Activated naive CD8-positive, alpha-beta T cell treated with anti-CD3 and anti-CD28 coated beads, Interleukin-2, amount 50 U/mL, for 24 hours (primary cell): ENCODE results near the gene SCLY.

Source experiments
- ATAC-seq: fragments of 150-1000 bp; cut with Tn5 transposase; one replicate; pipeline ENCODE4 v1.10.0; 2021
- DNase-seq: peaks from one replicate; pipeline ENCODE4 v3.0.0; 2021
- H3K27ac Mint-ChIP-seq: one replicate; pipeline ENCODE4 v1.8.0; 2021; ENCODE audit warnings: mild to moderate bottlenecking, mixed read lengths
- H3K27me3 Mint-ChIP-seq: one replicate; pipeline ENCODE4 v1.8.0; 2021; ENCODE audit warnings: mixed read lengths
- H3K36me3 Mint-ChIP-seq: one replicate; pipeline ENCODE4 v1.8.0; 2021; ENCODE audit warnings: low read depth, mixed read lengths
- H3K4me1 Mint-ChIP-seq: one replicate; pipeline ENCODE4 v1.8.0; 2021; ENCODE audit warnings: mixed read lengths
- H3K4me3 Mint-ChIP-seq: one replicate; pipeline ENCODE4 v1.8.0; 2021; ENCODE audit warnings: mild to moderate bottlenecking, moderate library complexity, mixed read lengths
- H3K9me3 Mint-ChIP-seq: one replicate; pipeline ENCODE4 v1.8.0; 2021; ENCODE audit warnings: mixed read lengths

The SCLY gene

DNA sequence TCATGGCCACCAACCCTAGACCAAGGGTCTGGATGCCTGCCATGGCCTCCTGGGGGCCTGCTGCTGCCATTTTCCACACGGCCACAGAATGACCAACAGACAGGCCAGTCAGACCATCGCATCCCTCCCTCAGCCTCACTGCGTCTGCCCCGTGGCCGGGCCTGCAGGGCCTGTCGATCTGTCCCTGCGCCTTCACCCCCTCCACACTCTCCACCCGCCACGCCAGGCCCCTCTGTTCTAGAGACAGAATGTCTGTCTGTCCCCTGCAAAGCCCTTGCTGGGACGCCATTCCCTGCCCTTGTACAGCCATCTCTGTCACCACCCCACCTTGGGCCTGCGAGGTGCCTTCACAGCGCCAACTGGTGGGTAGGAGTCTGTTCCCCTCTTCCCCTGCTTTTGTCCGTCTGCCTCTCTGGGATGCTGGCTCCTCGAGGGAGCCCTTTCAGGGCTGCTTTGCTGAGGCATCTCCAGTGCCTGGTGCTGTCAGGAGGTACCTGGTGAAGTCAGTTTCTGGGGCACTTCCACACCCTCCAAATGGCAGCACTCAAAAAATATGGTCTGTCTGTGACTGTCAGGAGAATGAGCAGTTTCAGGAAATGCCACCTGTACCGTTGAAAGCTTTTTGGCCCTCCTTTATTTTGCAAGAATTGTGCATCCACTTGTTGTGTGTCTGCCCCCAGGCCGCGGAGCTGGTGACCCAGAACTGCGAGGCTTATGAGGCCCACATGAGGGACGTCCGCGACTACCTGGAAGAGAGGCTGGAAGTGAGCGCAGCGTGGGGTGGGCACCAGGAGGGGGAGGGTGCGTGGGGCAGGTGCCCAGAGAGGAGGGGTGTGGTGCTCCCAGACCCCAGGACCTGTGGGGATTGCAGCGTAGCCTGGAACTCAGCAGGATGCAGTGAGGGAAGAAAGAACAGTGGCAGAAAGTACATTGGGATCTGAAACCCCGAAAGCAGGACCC lies 32.7 kb downstream of the SCLY start:
- H3K36me3 Mint-ChIP-seq: peaks cover 33% of the 10 kb centered on the region
- H3K9me3 Mint-ChIP-seq: no peaks in the 10 kb centered on the region
- no peak overlapping the region for H3K4me3 Mint-ChIP-seq
- no peak overlapping the region for H3K27ac Mint-ChIP-seq
- DNase-seq (no peak), ATAC-seq (no peak)
- no peaks in the 10 kb centered on the region for H3K27me3 Mint-ChIP-seq
- H3K4me1 Mint-ChIP-seq: peaks cover 3% of the 10 kb centered on the region

DNA sequence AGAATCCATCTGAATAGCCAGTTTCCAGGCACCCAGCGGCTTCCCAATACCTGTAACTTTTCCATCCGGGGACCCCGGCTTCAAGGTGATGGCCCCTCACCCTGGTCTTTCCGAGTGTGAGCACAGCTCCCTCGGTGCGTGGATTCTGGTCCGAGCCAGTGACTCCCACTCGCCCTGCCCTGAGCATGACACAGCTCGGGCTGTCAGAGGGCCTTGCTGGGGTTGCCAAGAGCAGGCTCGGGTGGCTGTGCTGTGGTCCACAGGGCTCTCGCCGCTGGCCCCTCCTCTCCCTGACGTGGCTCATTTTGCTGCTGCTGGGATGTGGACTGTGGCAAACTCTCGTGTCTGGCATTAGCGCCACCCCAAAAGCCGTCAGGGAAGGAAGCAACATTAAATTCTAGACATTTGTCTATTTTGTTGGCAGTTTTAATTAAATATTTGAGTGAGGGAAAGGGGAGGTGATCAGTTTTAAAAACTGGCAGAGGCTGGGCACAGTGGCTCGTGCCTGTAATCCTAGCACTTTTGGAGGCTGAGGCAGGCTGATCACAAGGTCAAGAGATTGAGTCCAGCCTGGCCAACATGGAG lies 33.7 kb downstream of the SCLY start:
- no peaks in the 10 kb centered on the region for H3K27me3 Mint-ChIP-seq
- no peaks in the 10 kb centered on the region for H3K9me3 Mint-ChIP-seq
- peaks cover 11% of the 10 kb centered on the region for H3K4me1 Mint-ChIP-seq
- no peak overlapping the region for H3K4me3 Mint-ChIP-seq
- no peak for DNase-seq
- no peak for ATAC-seq
- peaks cover 33% of the 10 kb centered on the region for H3K36me3 Mint-ChIP-seq
- H3K27ac Mint-ChIP-seq: no peak overlapping the region

DNA sequence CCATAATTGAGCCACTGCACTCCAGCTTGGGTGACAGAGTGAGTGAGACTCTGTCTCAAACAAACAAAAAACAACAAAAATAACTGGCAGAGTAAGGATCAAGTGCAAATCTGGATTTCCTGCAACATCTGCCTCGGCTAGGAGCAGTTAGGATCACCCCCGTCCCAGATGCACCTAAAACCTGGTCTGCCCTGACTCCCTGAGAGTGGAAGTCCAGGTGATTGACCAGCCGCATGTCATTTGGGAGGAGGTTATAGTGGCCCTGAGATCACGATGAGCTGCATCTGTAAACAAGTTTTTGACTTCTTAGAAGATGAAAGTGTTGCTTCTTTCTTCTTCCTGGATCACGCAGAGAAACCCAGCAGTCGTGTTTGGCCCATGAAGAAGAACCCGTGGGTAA lies 34.3 kb downstream of the SCLY start:
- no peak for DNase-seq
- H3K36me3 Mint-ChIP-seq: peaks cover 28% of the 10 kb centered on the region
- H3K27me3 Mint-ChIP-seq: no peaks in the 10 kb centered on the region
- ATAC-seq: no peak
- H3K4me3 Mint-ChIP-seq: no peak overlapping the region
- H3K4me1 Mint-ChIP-seq: peaks cover 11% of the 10 kb centered on the region
- no peaks in the 10 kb centered on the region for H3K9me3 Mint-ChIP-seq
- H3K27ac Mint-ChIP-seq: no peak overlapping the region

DNA sequence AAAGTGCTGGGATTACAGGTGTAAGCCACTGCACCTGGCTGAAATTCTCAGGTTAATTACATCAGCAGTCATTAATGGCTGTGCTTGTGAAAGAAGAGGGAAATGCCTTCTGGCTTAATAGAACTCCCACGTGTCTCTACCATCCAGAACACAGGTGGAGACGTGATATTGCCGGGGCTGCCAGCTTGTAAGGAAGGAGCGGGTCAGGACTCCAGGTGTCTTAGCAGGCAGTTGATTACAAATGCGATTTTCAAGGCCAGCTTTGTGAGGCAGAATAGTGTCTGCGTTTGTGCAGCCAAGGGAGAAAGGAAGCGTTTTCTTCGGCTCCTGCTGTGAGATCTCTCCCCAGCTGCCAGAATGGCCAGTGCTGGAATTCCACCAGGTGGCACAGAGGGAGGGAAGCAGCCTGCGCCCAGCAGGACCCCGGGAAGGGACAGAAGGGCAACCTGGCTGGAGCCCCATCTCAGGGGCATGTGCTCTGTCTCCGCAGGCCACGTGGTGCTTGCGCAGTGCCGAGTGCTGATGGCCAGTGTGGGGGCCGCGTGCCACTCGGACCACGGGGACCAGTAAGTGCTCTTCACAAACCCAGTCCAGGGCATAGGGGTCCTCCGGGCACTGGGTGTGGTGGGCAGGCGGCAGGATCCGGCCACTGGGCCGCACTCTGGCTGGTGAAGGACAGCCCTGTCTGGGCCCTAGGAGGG lies 35.7 kb downstream of the SCLY start:
- Mint-ChIP-seq H3K27ac (peak overlapping the region; percentile 60), H3K4me1 (peaks cover 13% of the 10 kb centered on the region), H3K9me3 (no peaks in the 10 kb centered on the region), H3K4me3 (no peak overlapping the region), H3K36me3 (peaks cover 20% of the 10 kb centered on the region), H3K27me3 (no peaks in the 10 kb centered on the region)
- DNase-seq: no peak
- ATAC-seq: no peak

DNA sequence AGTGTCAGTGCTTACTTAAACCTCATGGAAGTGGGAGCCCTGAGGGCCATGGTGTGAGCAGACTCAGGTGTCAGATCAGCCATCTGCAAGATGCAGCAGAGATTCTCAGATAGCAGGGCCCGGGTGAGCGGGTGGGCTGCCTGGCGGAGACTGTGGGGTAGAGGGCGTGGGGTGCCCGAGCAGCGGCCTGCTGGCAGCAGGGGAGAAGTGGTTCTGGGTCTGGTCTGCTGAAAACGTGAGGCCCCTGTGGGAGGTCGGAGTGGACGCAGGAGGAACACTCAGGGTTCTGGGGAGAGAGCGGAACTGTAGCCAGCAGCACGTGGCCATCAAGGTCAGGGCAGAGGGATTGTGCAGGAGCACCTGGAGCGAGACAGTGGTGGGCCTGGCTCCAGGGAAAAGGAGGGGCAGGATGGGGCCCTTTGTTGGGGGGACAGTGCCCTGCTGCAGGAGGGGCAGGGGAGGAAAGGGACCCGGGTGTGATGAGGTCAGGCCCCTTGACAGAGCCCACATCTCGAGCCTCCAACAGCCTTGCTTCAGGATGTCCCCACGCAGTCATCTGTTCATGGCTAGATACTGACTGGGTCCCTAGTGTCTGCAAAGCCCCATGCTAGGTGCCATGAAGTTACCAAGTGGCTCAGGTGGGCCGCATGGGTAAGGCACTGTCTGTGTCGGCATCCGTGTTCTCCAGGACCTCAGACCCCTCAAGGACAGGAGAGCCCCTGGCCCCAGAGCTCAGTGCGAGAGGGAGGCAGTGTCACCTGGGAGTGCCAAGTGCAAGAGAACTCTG lies 36.6 kb downstream of the SCLY start:
- no peaks in the 10 kb centered on the region for H3K9me3 Mint-ChIP-seq
- DNase-seq: no peak
- H3K4me1 Mint-ChIP-seq: peaks cover 13% of the 10 kb centered on the region
- peak overlapping the region; percentile 46 for H3K27ac Mint-ChIP-seq
- H3K36me3 Mint-ChIP-seq: peaks cover 20% of the 10 kb centered on the region
- H3K27me3 Mint-ChIP-seq: no peaks in the 10 kb centered on the region
- no peak for ATAC-seq
- H3K4me3 Mint-ChIP-seq: no peak overlapping the region

DNA sequence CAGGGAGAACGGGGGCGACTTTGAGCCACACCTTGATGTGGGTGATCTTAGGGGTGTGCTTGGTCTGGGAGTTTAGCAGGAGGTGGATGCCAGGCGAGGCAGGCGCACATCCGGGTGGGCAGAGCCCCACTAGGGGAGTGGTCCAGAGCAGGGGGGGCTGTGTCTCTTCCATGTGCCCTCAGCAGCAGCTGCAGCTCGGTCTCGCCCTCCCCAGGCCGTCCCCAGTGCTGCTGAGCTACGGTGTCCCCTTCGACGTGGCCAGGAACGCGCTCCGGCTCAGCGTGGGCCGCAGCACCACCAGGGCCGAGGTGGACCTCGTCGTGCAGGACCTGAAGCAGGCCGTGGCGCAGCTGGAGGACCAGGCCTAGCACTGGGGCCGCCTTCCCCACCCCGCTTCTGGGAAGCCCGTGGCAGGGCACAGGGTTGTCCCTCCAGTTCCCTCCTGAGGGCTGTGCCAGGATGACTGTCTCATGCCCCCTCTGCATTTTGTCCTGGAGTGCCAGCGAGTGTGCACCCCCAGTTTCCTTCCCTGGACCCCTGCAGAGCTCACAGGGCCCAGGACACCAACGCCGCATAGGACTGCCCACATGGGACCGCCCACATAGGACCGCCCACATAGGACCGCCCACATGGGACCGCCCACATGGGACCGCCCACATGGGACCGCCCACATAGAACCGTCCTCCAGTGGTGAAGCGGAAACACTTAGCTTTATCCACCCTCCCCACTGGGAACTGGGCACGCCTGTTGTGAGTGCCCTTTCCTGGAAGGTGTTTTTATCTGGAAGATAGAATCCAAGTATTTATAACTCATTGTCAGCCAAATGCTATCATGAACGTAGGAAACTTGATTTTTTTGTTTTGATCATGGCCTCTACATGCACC lies 37.4 kb downstream of the SCLY start:
- DNase-seq (no peak), ATAC-seq (peak; percentile 4)
- Mint-ChIP-seq H3K36me3 (peaks cover 18% of the 10 kb centered on the region), H3K27me3 (no peaks in the 10 kb centered on the region), H3K9me3 (no peaks in the 10 kb centered on the region), H3K4me1 (peaks cover 13% of the 10 kb centered on the region), H3K4me3 (no peak overlapping the region), H3K27ac (peak overlapping the region; percentile 53)

DNA sequence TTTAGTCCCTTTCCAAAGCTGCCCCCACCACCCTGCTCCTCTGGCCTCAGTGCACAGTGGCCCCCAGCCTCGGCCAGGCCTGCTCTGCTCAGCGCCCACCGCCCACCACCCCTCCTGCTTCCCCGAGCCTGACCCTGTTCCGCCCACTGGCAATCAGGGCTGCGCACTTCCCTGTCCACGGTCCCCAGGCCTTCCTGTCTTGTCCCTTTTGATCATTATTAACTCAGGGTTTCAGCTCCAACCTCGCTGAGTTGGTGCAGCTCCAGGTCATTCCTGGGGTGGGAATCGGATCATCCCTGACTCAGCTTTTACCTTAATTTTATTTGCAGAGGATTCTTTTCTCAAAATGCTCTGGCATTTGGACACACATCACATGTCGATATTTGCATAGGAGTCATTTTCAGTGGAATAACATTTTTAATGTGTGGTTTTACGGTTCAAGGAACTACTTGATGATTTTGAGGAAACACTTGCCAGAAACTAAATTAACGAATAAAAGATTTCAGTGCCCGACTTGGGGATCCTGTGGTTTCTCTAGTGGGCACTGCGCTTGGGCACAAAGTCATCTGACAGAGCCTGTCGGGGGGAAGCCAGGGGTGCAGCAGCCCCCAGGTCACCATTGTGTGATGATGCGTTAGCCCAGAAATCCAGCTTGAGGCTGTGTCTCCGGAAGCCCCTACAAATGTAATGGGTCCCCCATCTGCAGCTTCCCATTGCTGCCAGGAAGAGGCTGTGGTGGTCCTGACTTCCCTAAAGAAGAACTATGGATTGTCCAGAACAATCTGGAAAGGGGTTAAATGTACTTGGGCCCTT lies 38.3 kb downstream of the SCLY start:
- Mint-ChIP-seq H3K4me1 (peaks cover 13% of the 10 kb centered on the region), H3K4me3 (no peak overlapping the region), H3K27me3 (no peaks in the 10 kb centered on the region), H3K36me3 (peaks cover 18% of the 10 kb centered on the region), H3K27ac (peak overlapping the region; percentile 53), H3K9me3 (no peaks in the 10 kb centered on the region)
- DNase-seq (no peak), ATAC-seq (no peak)

DNA sequence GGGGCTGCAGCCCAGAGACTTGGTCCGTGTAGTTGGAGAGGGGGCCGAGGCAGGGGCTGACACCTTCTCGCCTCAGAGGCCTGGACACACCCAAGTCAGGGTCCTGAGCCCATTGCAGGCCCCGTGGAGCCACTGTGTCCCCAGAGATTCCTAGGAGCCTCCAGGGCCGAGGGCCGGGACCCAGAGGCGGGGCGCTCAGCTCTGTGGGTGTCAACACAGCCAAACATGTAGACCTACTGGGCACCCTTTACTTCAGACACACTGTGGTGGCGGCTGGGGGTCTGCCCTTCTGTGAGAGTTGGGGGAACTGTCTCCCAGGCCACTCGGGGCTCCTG lies 38.9 kb downstream of the SCLY start:
- H3K27ac Mint-ChIP-seq: no peak overlapping the region
- H3K36me3 Mint-ChIP-seq: peaks cover 18% of the 10 kb centered on the region
- H3K9me3 Mint-ChIP-seq: no peaks in the 10 kb centered on the region
- ATAC-seq (no peak), DNase-seq (no peak)
- H3K27me3 Mint-ChIP-seq: no peaks in the 10 kb centered on the region
- H3K4me1 Mint-ChIP-seq: peaks cover 13% of the 10 kb centered on the region
- no peak overlapping the region for H3K4me3 Mint-ChIP-seq

DNA sequence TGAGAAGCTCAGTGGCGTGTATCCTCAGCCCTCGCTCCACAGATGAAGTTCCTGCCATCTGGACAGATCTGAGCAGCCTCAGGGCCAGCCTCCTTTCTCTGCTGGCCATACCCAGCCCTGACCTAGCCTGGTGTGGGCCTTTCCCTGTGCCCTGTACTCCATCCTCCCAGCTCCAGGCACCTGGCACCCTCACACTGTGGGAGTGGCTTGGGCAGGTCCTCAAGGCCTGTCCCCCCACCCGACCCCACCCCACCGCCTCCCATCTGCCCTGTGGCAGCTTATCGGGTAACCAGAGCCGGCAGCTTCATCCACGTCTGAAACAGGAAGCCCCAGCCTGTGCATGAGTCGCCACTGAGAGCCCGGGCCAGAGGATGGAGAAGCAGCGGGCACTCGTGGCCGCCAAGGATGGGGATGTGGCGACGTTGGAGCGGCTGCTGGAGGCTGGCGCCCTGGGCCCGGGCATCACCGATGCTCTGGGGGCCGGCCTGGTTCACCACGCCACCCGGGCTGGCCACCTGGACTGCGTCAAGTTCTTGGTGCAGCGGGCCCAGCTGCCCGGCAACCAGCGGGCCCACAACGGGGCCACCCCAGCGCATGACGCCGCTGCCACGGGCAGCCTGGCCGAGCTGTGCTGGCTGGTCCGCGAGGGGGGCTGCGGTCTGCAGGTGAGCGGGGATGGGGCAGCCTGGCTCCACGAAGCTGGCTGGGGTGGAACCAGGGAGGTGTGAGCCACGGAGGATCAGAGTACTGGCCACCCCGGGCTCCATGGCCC lies 39.4 kb downstream of the SCLY start, which contains the start of gene ESPNL:
TSS of gene ESPNL (plus strand) at position 292 of the 772 bp plus-strand sequence. CDS start at position 372, 80 bp downstream.
- ATAC-seq (no peak), DNase-seq (no peak)
- peak within 1 kb of the TSS; percentile 53 for H3K27ac Mint-ChIP-seq
- H3K4me3 Mint-ChIP-seq: no peak within 1 kb of the TSS
- no peaks in the 10 kb centered on the region for H3K9me3 Mint-ChIP-seq
- H3K4me1 Mint-ChIP-seq: peaks cover 13% of the 10 kb centered on the region
- peaks cover 14% of the 10 kb centered on the region for H3K36me3 Mint-ChIP-seq
- no peaks in the 10 kb centered on the region for H3K27me3 Mint-ChIP-seq

DNA sequence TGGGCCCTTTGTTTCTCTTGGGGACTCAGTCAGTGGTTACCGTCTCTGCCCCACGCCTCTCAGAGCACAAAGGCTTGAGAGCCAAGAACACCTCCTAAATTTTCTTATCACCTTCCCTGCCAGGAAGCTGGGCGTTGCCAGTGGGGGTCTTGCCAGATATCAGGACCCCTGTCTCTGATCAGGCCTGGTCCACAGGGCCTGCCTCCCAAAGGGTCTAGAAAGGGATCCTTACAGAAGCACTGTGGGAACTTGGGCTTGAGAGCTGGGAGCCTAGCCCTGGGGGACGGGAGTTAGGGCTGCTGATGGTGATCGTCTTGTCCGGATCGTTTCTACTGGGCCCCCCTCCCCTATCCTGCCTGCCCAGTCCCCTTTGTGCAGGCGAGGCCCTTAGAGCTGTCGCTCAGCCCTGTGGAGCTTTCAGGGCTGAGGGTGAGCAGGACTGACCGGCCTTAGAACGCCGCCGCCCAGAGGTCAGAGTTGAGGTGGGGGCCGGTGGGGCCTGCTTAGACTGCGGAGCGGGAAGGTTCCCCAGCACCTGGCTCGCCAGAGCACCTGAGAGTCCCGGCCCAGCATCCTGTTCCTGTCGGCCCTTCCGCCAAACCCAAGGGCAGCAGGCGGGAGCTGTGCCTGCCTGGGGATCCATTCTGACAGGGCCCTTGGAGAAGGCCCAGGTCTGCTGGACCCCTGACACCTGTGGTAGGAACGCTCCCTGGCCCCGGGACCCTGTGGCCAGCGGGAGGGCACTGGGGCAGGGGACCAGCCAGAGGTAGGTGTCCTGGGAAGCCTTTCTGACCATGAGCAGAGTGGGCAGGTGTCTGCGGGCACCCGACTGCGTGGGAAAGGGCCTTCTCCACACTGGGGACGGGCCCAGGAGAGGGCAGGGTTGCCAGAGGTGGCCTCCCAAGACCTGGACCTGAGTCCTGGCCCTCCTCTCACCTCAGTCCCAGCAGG lies 40.3 kb downstream of the SCLY start:
- ATAC-seq: no peak
- Mint-ChIP-seq H3K9me3 (no peaks in the 10 kb centered on the region), H3K4me1 (peaks cover 13% of the 10 kb centered on the region), H3K27ac (peak overlapping the region; percentile 8), H3K36me3 (peaks cover 12% of the 10 kb centered on the region), H3K4me3 (no peak overlapping the region), H3K27me3 (no peaks in the 10 kb centered on the region)
- DNase-seq: no peak

DNA sequence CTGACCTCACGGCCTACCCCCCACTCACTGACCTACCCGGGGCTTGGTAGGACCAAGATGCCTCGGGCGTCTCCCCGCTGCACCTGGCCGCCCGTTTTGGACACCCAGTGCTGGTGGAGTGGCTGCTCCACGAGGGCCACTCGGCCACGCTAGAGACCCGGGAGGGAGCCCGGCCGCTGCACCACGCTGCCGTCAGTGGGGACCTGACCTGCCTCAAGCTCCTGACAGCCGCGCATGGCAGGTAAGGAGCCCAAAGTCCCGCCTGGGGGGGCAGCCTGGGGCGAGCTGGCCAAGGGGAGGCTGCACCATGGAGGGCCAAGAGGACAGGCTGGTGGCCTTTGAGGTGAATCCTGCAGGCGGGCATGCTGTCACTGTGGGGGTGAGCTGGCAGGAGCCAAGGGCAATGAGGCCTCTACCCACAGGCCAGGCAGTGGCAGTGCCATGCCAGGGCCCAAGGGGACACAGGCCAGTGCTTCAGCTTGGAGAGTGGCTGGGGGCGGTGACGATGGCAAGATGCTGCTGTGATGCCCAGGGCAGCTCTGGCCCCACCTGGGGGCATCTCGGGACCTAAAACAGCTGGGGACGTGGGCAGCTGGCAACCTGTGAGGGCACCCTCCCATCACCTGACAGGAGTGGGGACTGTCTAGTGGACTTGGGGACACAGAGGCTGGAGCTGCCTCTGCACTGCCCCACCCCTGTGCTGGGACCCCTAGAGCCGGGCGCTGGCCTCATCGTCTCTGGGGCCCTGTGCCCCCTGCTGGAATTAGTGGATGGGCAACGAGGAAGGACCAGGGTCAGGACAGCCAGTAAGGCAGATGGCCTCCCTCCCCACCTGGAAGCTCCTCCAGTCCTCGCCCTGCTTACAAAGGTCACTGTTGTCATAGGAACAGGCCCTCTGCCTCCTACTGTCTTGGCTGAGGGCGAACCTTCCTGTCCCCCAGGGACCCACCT lies 41.4 kb downstream of the SCLY start:
- DNase-seq (no peak), ATAC-seq (no peak)
- H3K4me1 Mint-ChIP-seq: peaks cover 13% of the 10 kb centered on the region
- H3K9me3 Mint-ChIP-seq: no peaks in the 10 kb centered on the region
- peaks cover 8% of the 10 kb centered on the region for H3K36me3 Mint-ChIP-seq
- H3K27ac Mint-ChIP-seq: no peak overlapping the region
- H3K27me3 Mint-ChIP-seq: no peaks in the 10 kb centered on the region
- H3K4me3 Mint-ChIP-seq: no peak overlapping the region
